GM18858 (cell line): ENCODE measurements around the gene SKOR1.

Experiments
- ATAC-seq: cut with Tn5 transposase; IDR thresholded peaks from one replicate; pipeline ENCODE4 v1.9.1; 2021; ENCODE audit not compliant: unreplicated experiment

The SKOR1 gene

GRCh38 chr15:67796196-67797127, 28.8 kb upstream of the SKOR1 start:
- ATAC-seq, result no peak

GRCh38 chr15:67799801-67800205, 25.5 kb upstream of the SKOR1 start:
- ATAC-seq, result no peak

GRCh38 chr15:67801142-67801541, 24.2 kb upstream of the SKOR1 start:
- ATAC-seq, result no peak

- no peak for ATAC-seq
Measured at GRCh38 chr15:67801926-67802914, 23.1 kb upstream of the SKOR1 start.

- ATAC-seq, result no peak
Measured at GRCh38 chr15:67803299-67803698, 22.0 kb upstream of the SKOR1 start.

GRCh38 chr15:67803996-67804843, 21.1 kb upstream of the SKOR1 start:
- no peak for ATAC-seq

GRCh38 chr15:67805008-67805665, 20.2 kb upstream of the SKOR1 start:
- no peak for ATAC-seq

- ATAC-seq, result no peak
Measured at GRCh38 chr15:67805666-67806516, 19.4 kb upstream of the SKOR1 start.

- ATAC-seq, result no peak
Measured at GRCh38 chr15:67806536-67806935, 18.8 kb upstream of the SKOR1 start.

GRCh38 chr15:67807141-67807540, 18.2 kb upstream of the SKOR1 start:
- no peak for ATAC-seq

GRCh38 chr15:67807836-67808235, 17.5 kb upstream of the SKOR1 start:
- no peak for ATAC-seq

- ATAC-seq, result no peak
Measured at GRCh38 chr15:67808821-67809220, 16.5 kb upstream of the SKOR1 start.

GRCh38 chr15:67809441-67809840, 15.9 kb upstream of the SKOR1 start:
- no peak for ATAC-seq

- no peak for ATAC-seq
Measured at GRCh38 chr15:67809866-67810265, 15.4 kb upstream of the SKOR1 start.

GRCh38 chr15:67812241-67812644, 13.1 kb upstream of the SKOR1 start:
- ATAC-seq, result no peak

- no peak for ATAC-seq
Measured at GRCh38 chr15:67813104-67813634, 12.1 kb upstream of the SKOR1 start.

GRCh38 chr15:67815036-67815592, 10.2 kb upstream of the SKOR1 start:
- no peak for ATAC-seq

GRCh38 chr15:67816668-67817067, 8.6 kb upstream of the SKOR1 start:
- no peak for ATAC-seq

GRCh38 chr15:67818464-67818863, 6.8 kb upstream of the SKOR1 start:
- no peak for ATAC-seq
